ENCODE data around the gene DCST2. TPM values are rescaled to one million over a fixed set of nuclear protein-coding genes. Genes with fewer than 3 reads are reported as not detected.

Gene DCST2
- total RNA-seq, 2 donors from 2014 or later, result 0.33 to 1.8 TPM

- H3K9me3 ChIP-seq, result no peaks in the 10 kb centered on the region
- DNase-seq (no peak), ATAC-seq (no peak)
- no peak for TF ChIP-seq POLR2A (IDR thresholded peaks at IDR 0.05)
- H3K27me3 ChIP-seq, result peaks cover 4 to 36% of the 10 kb centered on the region in 2 donors
- H3K4me3 ChIP-seq, result no peak overlapping the region
- WGBS, 2 donors, result 56 to 72% methylated on average over 3 to 4 of the region's 4 CpGs
- intact Hi-C loops (cut with DNase I), result no loop called here
- H3K4me1 ChIP-seq, result peaks cover 45% of the 10 kb centered on the region
- H3K36me3 ChIP-seq (replicated peaks in 1 of 2; ENCODE audit: insufficient read depth in 1 of 2, low read depth in 2 of 2), result no peaks in the 10 kb centered on the region
- no peak overlapping the region for H3K27ac ChIP-seq
Observed at GRCh38 chr1:155077758-155078445, 44.3 kb upstream of the DCST2 start.

- DNase-seq (no peak), ATAC-seq (no peak)
- intact Hi-C loops (cut with DNase I), result no loop called here
- Histone ChIP-seq H3K27me3 (peaks cover 4 to 31% of the 10 kb centered on the region in 2 donors), H3K9me3 (no peaks in the 10 kb centered on the region), H3K4me1 (peaks cover 42% of the 10 kb centered on the region), H3K27ac (no peak overlapping the region), H3K36me3 (replicated peaks in 1 of 2; ENCODE audit: insufficient read depth in 1 of 2, low read depth in 2 of 2) (no peaks in the 10 kb centered on the region), H3K4me3 (no peak overlapping the region)
- TF ChIP-seq POLR2A (IDR thresholded peaks at IDR 0.05), result no peak
- TF ChIP-seq CTCF (IDR thresholded peaks at IDR 0.05), result no peak
- 72 to 87% methylated on average over 2 to 3 of the region's 3 CpGs for WGBS, 2 donors
Observed at GRCh38 chr1:155077346-155077745, 43.8 kb upstream of the DCST2 start.

DNA sequence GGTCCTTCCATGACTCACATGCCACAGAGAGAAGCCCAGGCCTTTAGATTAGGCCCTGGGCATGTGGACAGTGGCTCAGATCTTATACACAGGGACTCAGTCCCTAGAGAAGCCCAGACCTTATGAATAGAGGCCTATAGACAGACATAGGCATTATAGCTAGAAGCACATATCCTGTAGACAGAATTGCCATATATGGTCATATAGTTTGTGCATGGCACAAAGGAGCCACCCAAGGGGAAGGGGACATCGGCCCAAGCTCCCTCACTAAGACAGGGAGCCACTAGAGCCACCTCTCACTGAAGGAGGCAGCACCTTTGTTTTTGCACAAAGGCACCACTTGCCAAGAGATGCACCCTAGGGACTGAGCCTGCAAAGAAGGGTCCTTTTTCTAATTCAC is 42.8 kb upstream of the DCST2 start:
- intact Hi-C loops (cut with DNase I), result no loop called here
- DNase-seq (no peak), ATAC-seq (no peak)
- Histone ChIP-seq H3K4me3 (no peak overlapping the region), H3K36me3 (replicated peaks in 1 of 2; ENCODE audit: insufficient read depth in 1 of 2, low read depth in 2 of 2) (no peaks in the 10 kb centered on the region), H3K27me3 (peaks cover 4 to 21% of the 10 kb centered on the region in 2 donors), H3K9me3 (no peaks in the 10 kb centered on the region), H3K4me1 (peaks cover 32% of the 10 kb centered on the region), H3K27ac (no peak overlapping the region)
- TF ChIP-seq CTCF (IDR thresholded peaks at IDR 0.05) (no peak), POLR2A (IDR thresholded peaks at IDR 0.05) (no peak)
- WGBS, 2 donors, result 70 to 90% methylated on average over 1 of the region's 1 CpG

DNA sequence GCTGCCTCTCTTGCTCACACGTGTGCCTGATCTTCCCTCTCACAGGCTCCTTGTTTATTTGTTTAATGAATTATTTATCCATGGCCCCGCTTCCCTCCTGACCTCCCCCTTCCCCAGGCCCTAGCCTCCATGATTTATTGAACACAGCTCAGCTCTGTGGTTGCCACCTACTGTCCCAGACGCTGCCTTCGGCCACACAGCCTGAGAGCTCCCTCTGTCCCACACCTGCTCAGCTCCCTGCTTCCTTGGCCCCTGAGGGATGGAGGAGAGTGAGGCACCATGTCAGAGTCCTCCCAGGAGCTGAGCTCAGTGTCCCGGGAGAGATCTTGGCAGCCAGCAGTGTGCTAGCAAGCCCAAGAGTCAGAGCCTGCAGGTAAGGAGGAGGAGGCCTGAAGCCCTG is 42.0 kb upstream of the DCST2 start:
- intact Hi-C loops (cut with DNase I), result no loop called here
- DNase-seq (no peak), ATAC-seq (no peak)
- TF ChIP-seq POLR2A (IDR thresholded peaks at IDR 0.05), result no peak
- no peak for TF ChIP-seq CTCF (IDR thresholded peaks at IDR 0.05)
- Histone ChIP-seq H3K27ac (no peak overlapping the region), H3K9me3 (no peaks in the 10 kb centered on the region), H3K4me3 (no peak overlapping the region), H3K4me1 (peaks cover 32% of the 10 kb centered on the region), H3K27me3 (peaks cover 0 to 13% of the 10 kb centered on the region in 2 donors), H3K36me3 (replicated peaks in 1 of 2; ENCODE audit: insufficient read depth in 1 of 2, low read depth in 2 of 2) (no peaks in the 10 kb centered on the region)
- 44 to 49% methylated on average over 4 to 5 of the region's 5 CpGs for WGBS, 2 donors

- H3K27me3 ChIP-seq, result no peaks in the 10 kb centered on the region
- H3K9me3 ChIP-seq, result no peaks in the 10 kb centered on the region
- H3K27ac ChIP-seq, result no peak overlapping the region
- H3K36me3 ChIP-seq (replicated peaks in 1 of 2; ENCODE audit: insufficient read depth in 1 of 2, low read depth in 2 of 2), result no peaks in the 10 kb centered on the region
- H3K4me3 ChIP-seq, result no peak overlapping the region
- intact Hi-C loops (cut with DNase I), result no loop called here
- 91 to 100% methylated on average over 3 of the region's 3 CpGs for WGBS, 2 donors
- ATAC-seq, result no peak
- TF ChIP-seq CTCF (IDR thresholded peaks at IDR 0.05), result no peak
- no peak for TF ChIP-seq POLR2A (IDR thresholded peaks at IDR 0.05)
- H3K4me1 ChIP-seq, result peaks cover 21% of the 10 kb centered on the region
- no peak for DNase-seq
Observed at GRCh38 chr1:155073377-155074242, 40.0 kb upstream of the DCST2 start.

Data from body of pancreas (tissue), 4 donors.